HG03025 (cell line): ENCODE results near the gene EIF6.
"Not testable (repeated sequence)": the region's sequence is repeated elsewhere in the genome, so short reads cannot be mapped to it uniquely, and the experiment has no call there.

ENCODE experiments used
- ATAC-seq: cut with Tn5 transposase; IDR thresholded peaks from one replicate; pipeline ENCODE4 v1.9.1; 2021; ENCODE audit warnings: mild to moderate bottlenecking, moderate library complexity; ENCODE audit not compliant: unreplicated experiment, low FRiP score

The EIF6 gene

DNA sequence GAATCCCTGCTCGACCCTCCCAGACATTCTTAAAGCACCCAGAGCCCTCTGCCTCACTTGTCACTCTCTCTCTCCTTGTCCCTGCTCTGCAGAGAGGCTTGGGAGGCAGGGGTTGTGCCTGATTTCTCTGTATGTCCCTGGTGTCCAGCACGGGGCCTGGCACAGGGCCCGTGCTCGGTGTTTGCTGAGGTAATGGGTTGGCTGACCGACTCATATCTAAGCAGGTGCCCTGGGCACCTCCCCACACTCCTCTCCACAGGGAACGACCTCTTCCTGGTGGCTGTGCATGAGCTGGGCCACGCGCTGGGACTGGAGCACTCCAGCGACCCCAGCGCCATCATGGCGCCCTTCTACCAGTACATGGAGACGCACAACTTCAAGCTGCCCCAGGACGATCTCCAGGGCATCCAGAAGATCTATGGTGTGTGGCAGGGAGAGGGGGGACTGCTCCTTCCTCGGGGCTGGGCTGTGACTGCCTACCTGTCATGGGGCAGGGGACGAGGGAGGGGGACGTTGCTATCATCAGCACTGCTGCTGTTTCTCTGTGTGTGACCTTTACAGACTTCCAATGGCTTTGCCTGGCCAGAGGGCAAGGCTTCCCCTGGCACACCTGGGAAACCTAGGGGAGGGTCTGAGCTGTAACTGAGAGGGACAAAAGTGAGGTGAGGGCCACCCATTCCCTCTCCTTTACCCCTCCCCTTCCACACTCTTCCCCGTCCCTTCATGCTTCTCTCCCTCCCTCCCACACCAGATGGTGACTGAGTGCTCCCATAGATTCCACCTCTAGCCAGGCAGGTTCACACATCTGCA is 20.8 kb downstream of the EIF6 start:
- ATAC-seq = no peak

- ATAC-seq = not testable (repeated sequence)
Measured at GRCh38 chr20:35262731-35263531, 21.6 kb downstream of the EIF6 start.

GRCh38 chr20:35262321-35262720 is 22.3 kb downstream of the EIF6 start:
- ATAC-seq = not testable (repeated sequence)

DNA sequence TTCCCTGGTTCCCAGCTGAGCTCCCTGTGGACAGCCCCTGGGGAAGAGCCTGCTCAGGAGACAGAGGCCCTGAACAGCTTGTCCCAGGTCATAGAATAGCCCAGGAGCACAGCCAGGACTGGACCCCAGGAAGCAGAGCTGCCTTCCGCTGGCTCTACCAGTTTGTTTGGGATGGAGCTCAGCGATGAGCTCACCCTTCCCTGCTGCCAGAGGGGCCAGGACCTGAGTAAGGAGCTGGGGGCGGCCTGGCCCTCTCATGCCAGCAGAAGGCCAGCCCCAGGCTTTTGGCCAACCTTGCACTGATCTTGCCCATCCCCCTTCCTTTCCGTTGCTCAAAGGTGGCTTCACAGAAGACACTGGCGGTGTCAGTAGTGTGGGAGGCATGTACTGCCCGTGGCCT is 24.1 kb downstream of the EIF6 start:
- no peak for ATAC-seq

- ATAC-seq = no peak
Measured at GRCh38 chr20:35257175-35257909, 27.2 kb downstream of the EIF6 start.

DNA sequence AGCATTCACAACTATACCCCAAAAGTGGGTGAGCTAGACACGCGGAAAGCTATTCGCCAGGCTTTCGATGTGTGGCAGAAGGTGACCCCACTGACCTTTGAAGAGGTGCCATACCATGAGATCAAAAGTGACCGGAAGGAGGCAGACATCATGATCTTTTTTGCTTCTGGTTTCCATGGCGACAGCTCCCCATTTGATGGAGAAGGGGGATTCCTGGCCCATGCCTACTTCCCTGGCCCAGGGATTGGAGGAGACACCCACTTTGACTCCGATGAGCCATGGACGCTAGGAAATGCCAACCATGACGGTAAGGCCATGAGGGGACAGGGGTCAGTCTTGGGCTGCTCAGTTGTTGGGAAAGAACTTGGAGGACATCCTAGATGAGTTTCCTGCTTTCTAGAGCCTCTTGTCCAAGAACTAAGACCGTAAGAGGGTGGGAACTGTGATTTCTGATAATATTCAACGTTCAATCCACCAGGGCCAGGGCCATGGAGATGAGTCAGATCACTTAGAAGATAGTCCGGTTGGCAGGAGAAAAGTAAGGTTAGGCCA is 30.0 kb downstream of the EIF6 start:
- no peak for ATAC-seq

GRCh38 chr20:35253010-35253409 is 31.6 kb downstream of the EIF6 start:
- no peak for ATAC-seq

DNA sequence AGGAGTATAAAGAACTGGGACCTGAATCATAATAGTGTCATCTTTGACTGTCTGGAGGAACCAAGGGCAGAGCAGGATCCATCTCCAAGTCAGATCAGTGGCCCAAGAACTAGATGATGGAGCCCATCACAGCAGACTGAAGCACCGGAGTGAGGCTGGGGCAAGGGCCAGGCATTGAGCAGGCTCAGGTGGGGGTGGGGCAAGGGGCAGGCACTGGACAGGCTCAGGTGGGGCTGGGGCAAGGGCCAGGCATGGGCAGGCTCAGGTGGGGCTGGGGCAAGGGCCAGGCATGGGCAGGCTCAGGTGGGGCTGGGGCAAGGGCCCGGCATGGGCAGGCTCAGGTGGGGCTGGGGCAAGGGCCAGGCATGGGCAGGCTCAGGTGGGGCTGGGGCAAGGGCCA is 32.0 kb downstream of the EIF6 start:
- ATAC-seq = not testable (repeated sequence)

- no peak for ATAC-seq
Measured at GRCh38 chr20:35252037-35252461, 32.5 kb downstream of the EIF6 start.

DNA sequence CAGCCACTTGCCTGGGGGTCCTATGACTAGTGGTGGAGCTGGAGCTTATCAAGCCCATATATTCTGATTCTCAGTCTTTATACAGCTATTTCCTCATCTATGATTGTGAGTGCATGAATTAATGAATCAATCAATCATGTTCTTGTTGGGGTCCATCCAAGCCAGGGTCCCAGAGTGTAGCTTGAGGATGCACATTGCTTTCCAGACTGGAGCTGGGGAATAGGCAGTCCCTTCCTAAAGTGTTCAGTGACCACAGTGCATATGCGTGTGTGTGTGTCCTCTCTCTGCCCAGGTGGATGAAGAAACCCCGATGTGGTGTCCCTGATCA is 33.0 kb downstream of the EIF6 start:
- ATAC-seq = no peak

DNA sequence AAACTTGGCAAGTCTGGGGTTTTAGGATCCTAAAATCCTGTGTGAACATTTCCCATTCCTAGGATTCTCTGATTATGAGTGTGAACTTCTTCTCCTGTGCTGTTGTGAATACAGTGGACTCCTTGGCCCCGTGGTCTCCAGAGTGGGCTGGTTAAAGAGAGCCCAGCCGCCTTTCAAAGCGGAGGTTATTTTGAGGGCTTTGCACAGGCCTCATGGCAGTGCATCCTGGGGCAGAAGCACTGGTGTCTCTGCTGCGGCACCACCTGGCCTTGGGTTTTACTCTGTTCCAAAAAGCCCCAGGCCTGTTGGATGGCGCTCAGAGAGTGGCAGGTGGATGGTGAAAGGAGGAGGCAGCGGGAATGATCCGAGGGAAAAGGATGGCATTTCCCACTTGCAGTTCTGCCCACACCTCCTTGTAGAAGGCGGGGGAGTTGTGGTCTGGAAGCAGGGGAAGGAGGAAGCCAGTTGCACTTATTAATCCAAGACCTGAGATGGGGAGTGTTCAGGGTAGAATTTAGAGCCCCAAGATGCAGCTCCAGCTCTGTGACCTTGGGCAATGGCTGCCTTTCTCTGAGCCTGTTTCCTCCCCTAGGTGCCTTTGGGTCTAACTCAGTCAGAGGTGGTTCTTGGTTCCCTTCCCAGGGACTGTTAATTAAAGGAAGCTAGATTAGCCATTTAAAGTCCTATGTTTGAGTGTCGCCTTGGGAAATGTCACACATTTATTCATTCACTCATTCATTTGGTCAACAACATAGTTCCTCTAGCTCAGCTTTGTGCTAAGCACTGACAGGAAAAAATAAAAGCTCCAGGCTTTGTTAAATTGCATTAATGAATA is 35.7 kb downstream of the EIF6 start:
- no peak for ATAC-seq

GRCh38 chr20:35246723-35247122 is 37.8 kb downstream of the EIF6 start:
- no peak for ATAC-seq

DNA sequence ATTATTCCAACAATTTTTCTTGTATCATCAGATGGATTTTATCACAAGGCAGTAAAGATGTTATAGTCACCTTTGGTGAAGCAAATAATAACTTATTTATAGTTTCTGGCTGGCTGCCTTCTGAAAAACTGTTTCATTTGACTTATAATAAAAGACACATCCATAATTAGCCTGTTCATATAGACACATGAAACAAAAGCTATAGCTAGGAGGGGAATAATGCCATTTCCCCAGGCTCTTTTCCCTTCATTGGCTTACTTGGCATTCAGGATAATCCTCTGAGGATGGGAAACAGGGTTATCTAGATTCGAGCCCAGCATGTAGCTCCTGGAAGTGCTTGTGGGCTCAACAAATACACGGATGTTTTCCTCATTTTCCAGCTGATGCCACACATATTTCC is 40.6 kb downstream of the EIF6 start:
- no peak for ATAC-seq

DNA sequence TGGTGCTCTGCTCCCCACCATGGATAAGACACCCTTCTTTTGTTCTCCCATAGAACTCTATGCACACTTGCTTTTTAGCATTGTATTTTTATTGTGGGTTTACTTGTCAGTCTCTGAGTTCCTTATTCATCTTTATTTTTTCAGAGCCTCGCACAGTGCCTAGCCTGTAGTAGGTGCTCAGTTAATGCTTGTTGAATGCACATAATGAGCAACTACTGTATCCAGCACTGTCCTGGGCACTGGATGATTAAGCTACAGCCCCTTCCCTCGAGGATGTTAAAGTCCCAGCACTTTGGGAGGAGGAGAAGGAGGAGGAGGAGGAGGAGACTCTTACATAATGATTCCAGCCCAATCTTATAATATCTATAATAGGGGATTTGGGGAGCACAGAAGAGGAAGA is 41.3 kb downstream of the EIF6 start:
- ATAC-seq = no peak

GRCh38 chr20:35240811-35241293 is 43.7 kb downstream of the EIF6 start:
- no peak for ATAC-seq

DNA sequence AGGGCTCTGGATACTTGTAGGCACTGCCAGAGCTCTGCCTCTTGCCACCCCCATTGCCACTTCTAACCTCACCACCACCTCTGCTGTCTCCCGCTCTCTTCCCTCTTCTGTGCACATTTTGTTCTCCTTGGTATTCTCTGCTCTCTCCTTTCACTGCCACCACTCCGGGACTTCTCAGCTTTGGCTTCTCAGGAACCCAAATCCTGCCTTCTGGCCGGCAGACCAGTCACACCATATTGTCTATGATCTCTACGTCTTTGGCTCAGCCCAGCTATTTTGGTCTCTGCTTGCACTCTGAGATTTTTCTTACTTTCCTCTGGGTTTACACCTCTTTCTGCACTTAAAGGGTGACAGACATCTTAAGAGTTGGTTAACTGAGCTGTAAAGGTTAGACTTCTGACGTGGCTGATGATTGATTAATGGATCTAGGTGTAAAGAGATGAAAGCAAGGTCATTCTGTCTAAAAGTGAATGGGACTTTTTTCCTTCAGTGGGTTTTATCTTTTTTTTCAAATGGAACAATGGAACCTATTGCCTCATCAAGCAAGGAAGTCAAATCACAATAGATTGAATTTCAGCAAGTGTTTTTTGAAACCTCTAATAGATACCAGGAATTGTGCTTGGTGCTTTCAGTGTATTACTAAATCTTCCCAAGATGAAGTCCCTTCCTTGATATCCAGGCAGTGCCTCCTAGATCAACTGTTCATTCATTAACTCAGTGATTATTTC is 44.3 kb downstream of the EIF6 start:
- ATAC-seq = no peak

GRCh38 chr20:35238735-35239134 is 45.8 kb downstream of the EIF6 start:
- no peak for ATAC-seq

DNA sequence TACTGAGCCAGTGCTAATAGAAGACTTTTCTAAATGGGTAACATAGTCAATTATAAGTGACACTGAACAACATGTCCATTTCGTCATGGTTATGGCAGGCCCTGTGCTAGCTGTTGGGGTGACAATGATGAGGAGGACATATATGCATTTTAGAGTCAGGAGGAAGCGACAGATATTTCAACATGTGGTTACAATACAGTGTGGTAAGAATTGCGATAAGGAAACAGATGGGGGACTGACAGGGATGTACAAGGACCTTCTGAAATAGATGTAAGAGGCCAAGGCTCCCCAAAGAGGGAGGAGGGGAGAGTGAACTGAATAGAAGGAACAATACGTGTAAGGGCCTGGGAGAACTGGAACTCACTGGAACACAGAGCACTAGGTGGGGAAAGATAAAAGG is 46.4 kb downstream of the EIF6 start:
- no peak for ATAC-seq

DNA sequence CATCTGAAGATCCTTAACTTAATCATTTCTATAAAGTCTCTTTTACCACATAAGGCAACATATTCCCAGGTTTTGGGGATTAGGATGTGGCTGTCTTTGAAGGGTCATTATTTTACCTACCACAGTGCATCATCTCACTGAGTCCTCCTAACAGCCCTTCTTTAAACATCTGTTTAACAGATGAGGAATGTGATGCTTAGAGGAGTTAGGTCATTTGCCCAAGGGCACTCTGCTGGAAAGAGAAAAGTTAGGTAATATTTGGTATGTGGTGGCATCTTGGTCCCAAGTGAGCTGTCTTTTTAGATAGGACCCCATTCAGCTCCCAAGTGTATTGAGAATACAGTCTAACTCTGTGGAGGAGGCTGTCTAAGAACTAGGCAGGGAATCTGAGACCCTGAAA is 47.1 kb downstream of the EIF6 start:
- no peak for ATAC-seq
